ENCODE data around the gene TMEM114.

TMEM114 gene

GRCh38 chr16:8611122-8611521 is 20.8 kb upstream of the TMEM114 start:
- DNase-seq = no peak

GRCh38 chr16:8607214-8607613 is 16.9 kb upstream of the TMEM114 start:
- no peak for DNase-seq

GRCh38 chr16:8605554-8605953 is 15.2 kb upstream of the TMEM114 start:
- DNase-seq = no peak

GRCh38 chr16:8600144-8600775 is 9.9 kb upstream of the TMEM114 start:
- no peak for DNase-seq

- no peak for DNase-seq
These were observed 6.3 kb upstream of the TMEM114 start for GRCh38 chr16:8596581-8596980.

- no peak for DNase-seq
These were observed 5.5 kb upstream of the TMEM114 start for GRCh38 chr16:8595783-8596182.

- no peak for DNase-seq
These were observed 3.9 kb upstream of the TMEM114 start for GRCh38 chr16:8594149-8594666.

- DNase-seq = no peak
These were observed 1.1 kb upstream of the TMEM114 start for GRCh38 chr16:8591451-8591850.

GRCh38 chr16:8590811-8591210 is 500 bp upstream of the TMEM114 start:
- DNase-seq = no peak

- DNase-seq = no peak
These were observed 1.0 kb downstream of the TMEM114 start for GRCh38 chr16:8589057-8589899.

- no peak for DNase-seq
These were observed 1.6 kb downstream of the TMEM114 start for GRCh38 chr16:8588682-8589056.

- no peak for DNase-seq
These were observed 3.2 kb downstream of the TMEM114 start for GRCh38 chr16:8587065-8587464.

GRCh38 chr16:8585857-8586256 is 4.5 kb downstream of the TMEM114 start:
- DNase-seq = no peak

- DNase-seq = no peak
These were observed 5.3 kb downstream of the TMEM114 start for GRCh38 chr16:8585041-8585440.

GRCh38 chr16:8583732-8584131 is 6.6 kb downstream of the TMEM114 start:
- DNase-seq = no peak

GRCh38 chr16:8583199-8583598 is 7.1 kb downstream of the TMEM114 start:
- DNase-seq = no peak

- DNase-seq = no peak
These were observed 8.3 kb downstream of the TMEM114 start for GRCh38 chr16:8581831-8582580.

- no peak for DNase-seq
These were observed 10.8 kb downstream of the TMEM114 start for GRCh38 chr16:8579559-8579958.

GRCh38 chr16:8577678-8578304 is 12.5 kb downstream of the TMEM114 start:
- DNase-seq = no peak

GRCh38 chr16:8576141-8577004 is 13.9 kb downstream of the TMEM114 start:
- no peak for DNase-seq

- no peak for DNase-seq
These were observed 14.9 kb downstream of the TMEM114 start for GRCh38 chr16:8575399-8575798.

Measured in CD4-positive, alpha-beta T cell treated with Interferon gamma for 1 hour (primary cell).